GM23338 (cell line): ENCODE measurements around the gene GDPD2. TPM values are rescaled to one million over a fixed set of nuclear protein-coding genes. Genes with fewer than 3 reads are reported as not detected.

Experiments used
- ATAC-seq: fragments of 200-7000 bp; cut with Tn5 transposase; 3 replicates; pipeline ENCODE4 v1.9.1; 2020
- DNase-seq: peaks from one replicate; pipeline ENCODE4 v3.0.0-alpha.2; 2015; ENCODE audit warnings: low spot score
- H2AFZ ChIP-seq: fragments of 200-600 bp; sonication (generic); 2 replicates; pipeline ENCODE4 v1.8.0; 2016; ENCODE audit warnings: antibody characterized with exemption, mild to moderate bottlenecking, moderate library complexity
- H3F3A ChIP-seq: fragments of 200-600 bp; sonication (generic); replicated peaks from 2 replicates; pipeline ENCODE4 v1.8.0; 2017; ENCODE audit warnings: antibody characterized with exemption, mixed run types, low read depth
- H3K27ac ChIP-seq: fragments of 200-600 bp; sonication (generic); 2 replicates; pipeline ENCODE4 v1.6.1; 2016; ENCODE audit warnings: low read depth
- H3K27me3 ChIP-seq: fragments of 200-600 bp; sonication (generic); 2 replicates; pipeline ENCODE4 v1.8.0; 2016; ENCODE audit warnings: mild to moderate bottlenecking, mixed run types, moderate library complexity; ENCODE audit not compliant: insufficient read depth
- H3K36me3 ChIP-seq: fragments of 200-600 bp; sonication (generic); 2 replicates; pipeline ENCODE4 v1.8.0; 2016; ENCODE audit warnings: mild to moderate bottlenecking; ENCODE audit not compliant: insufficient read depth
- H3K4me1 ChIP-seq: fragments of 200-600 bp; sonication (generic); 2 replicates; pipeline ENCODE4 v1.8.0; 2016; ENCODE audit warnings: mild to moderate bottlenecking, moderate library complexity; ENCODE audit not compliant: insufficient read depth
- H3K4me2 ChIP-seq: fragments of 200-600 bp; sonication (generic); 2 replicates; pipeline ENCODE4 v1.7.1; 2017; ENCODE audit warnings: mixed run types
- H3K4me3 ChIP-seq: fragments of 200-600 bp; sonication (generic); 2 replicates; pipeline ENCODE4 v1.6.1; 2016; ENCODE audit warnings: mixed run types
- H3K79me2 ChIP-seq: fragments of 200-600 bp; sonication (generic); replicated peaks from 2 replicates; pipeline ENCODE4 v1.8.0; 2017; ENCODE audit warnings: mild to moderate bottlenecking; ENCODE audit not compliant: insufficient read depth
- H3K9me2 ChIP-seq: fragments of 200-600 bp; sonication (generic); 2 replicates; pipeline ENCODE4 v1.8.0; 2017; ENCODE audit not compliant: insufficient read depth
- H4K20me1 ChIP-seq: fragments of 200-600 bp; sonication (generic); replicated peaks from 2 replicates; pipeline ENCODE4 v1.8.0; 2017; ENCODE audit warnings: mild to moderate bottlenecking; ENCODE audit not compliant: insufficient read depth
- H3K27ac Mint-ChIP-seq: 2 replicates; pipeline ENCODE4 v1.8.0; 2020; ENCODE audit warnings: inconsistent platforms, mild to moderate bottlenecking, moderate library complexity, mixed read lengths
- H3K27me3 Mint-ChIP-seq: 3 replicates; pipeline ENCODE4 v1.8.0; 2022; ENCODE audit warnings: low read depth, mild to moderate bottlenecking, moderate library complexity, mixed read lengths, inconsistent platforms; ENCODE audit not compliant: insufficient read depth, poor library complexity
- H3K36me3 Mint-ChIP-seq: 3 replicates; pipeline ENCODE4 v1.8.0; 2021; ENCODE audit warnings: low read depth, mild to moderate bottlenecking, inconsistent platforms, moderate library complexity, mixed read lengths
- H3K4me1 Mint-ChIP-seq: 3 replicates; pipeline ENCODE4 v1.8.0; 2020; ENCODE audit warnings: mild to moderate bottlenecking, inconsistent platforms, mixed read lengths
- H3K4me3 Mint-ChIP-seq: 3 replicates; pipeline ENCODE4 v1.8.0; 2021; ENCODE audit warnings: moderate library complexity, mild to moderate bottlenecking, inconsistent platforms, mixed read lengths
- H3K9me3 Mint-ChIP-seq: 3 replicates; pipeline ENCODE4 v1.8.0; 2020; ENCODE audit warnings: moderate library complexity, mild to moderate bottlenecking, inconsistent platforms, mixed read lengths
- CTCF ChIP-seq, 2 experiments: fragments of 200-600 bp in 1 of 2; sonication (generic) in 1 of 2; conservative IDR thresholded peaks; 2 replicates each; pipeline versions ENCODE4 v1.5.1 to v1.6.1; 2016 to 2017; ENCODE audit warnings: antibody characterized with exemption in 2 of 2, low read depth in 2 of 2, mild to moderate bottlenecking in 2 of 2, moderate library complexity in 1 of 2
- EZH2 ChIP-seq: fragments of 200-600 bp; sonication (generic); IDR thresholded peaks from one replicate; pipeline ENCODE4 v1.8.0; 2017; ENCODE audit warnings: antibody characterized with exemption, mild to moderate bottlenecking, low read depth; ENCODE audit not compliant: unreplicated experiment
- EZH2phosphoT487 ChIP-seq: fragments of 200-600 bp; sonication (generic); IDR thresholded peaks from one replicate; pipeline ENCODE4 v1.8.1; 2018; ENCODE audit warnings: antibody characterized with exemption; ENCODE audit not compliant: unreplicated experiment
- JUNB ChIP-seq: IDR thresholded peaks from one replicate; pipeline ENCODE4 v1.6.1; 2016; ENCODE audit warnings: antibody characterized with exemption; ENCODE audit not compliant: unreplicated experiment
- NANOG ChIP-seq: IDR thresholded peaks from 2 replicates; pipeline ENCODE4 v1.6.1; 2016; ENCODE audit warnings: antibody characterized with exemption, borderline replicate concordance
- POLR2AphosphoS5 ChIP-seq: IDR thresholded peaks from 2 replicates; pipeline ENCODE4 v1.6.1; 2016; ENCODE audit warnings: antibody characterized with exemption, low read depth
- ZNF114 ChIP-seq: fragments of 250-450 bp; sonication (Bioruptor Pico); IDR thresholded peaks from 2 replicates; pipeline ENCODE4 v1.5.0; 2020; ENCODE audit warnings: mild to moderate bottlenecking, moderate library complexity
- polyA plus RNA-seq: library from polyadenylated mRNA; unstranded; fragments of >200 nt; fragmentation: Nextera tagmentation; extraction: Ambion mirVana; gene quantifications from 2 replicates; pipeline ENCODE4 v1.2.1, GENCODE V29; 2016
- total RNA-seq: library from RNA; depleted of rRNA; stranded (reverse); fragments of >200 nt; shearing (Covaris generic); gene quantifications from 2 replicates; pipeline ENCODE4 v1.2.3, GENCODE V29; 2014
- TF ChIP-seq, protein P1 (sequence below): IDR thresholded peaks from one replicate; pipeline ENCODE4 v1.6.1; 2018; ENCODE audit warnings: antibody characterized with exemption; ENCODE audit not compliant: unreplicated experiment

Gene GDPD2
- total and polyA plus RNA-seq, 2 experiments from 2014 or later, result 5.2 to 11.3 TPM

DNA sequence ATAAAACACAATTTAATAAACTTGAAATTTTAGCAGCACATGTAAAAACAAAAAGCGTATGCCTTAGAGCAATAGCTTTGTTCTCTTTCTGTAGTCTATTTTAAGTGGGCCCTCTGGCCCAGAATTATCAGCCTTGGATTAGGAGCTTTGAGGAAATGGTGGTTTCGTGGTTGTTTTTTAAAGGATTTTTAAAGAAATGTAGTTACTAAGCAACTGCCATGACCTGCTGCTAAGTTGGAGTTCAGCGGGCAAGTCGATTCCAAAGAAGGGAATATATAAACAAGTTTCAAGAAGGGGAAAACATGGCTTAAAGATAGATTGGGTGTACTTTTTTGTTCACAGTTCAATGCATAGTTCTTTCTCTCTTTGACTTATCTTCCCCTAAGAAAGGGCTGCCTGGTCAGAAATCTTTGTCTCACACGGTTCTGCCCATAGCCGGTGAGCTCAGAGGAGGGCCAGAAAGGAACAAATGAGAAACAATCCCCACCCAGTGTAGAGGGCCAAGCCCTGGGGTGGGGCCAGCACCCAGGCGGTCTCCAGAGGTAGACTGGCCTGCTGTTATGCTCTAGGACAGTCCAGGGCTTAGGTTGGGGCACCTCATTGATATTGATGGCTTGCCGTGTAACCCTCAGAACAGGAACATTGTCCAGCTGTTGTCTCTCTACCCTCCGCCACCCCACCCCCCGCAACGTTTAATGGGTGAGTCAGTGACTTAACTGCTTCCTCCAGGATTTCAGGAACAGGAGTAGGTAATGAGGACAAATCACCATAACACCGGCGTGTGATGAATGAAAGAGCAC is 54.0 kb downstream of the GDPD2 start:
- 0 out of 2 replicates have a peak, but pooled peaks have one; percentile 13 for TF ChIP-seq NANOG
- no peak for TF ChIP-seq EZH2phosphoT487
- Histone ChIP-seq H3K9me2 (no peaks in the 10 kb centered on the region), H4K20me1 (peaks cover 6% of the 10 kb centered on the region), H3K4me2 (peak overlapping the region; percentile 70), H3K27ac (peak overlapping the region; percentile 95), H3K27me3 (no peaks in the 10 kb centered on the region), H2AFZ (no peak overlapping the region), H3K36me3 (0 out of 2 replicates have a peak, but pooled peaks cover 4% of the 10 kb centered on the region), H3K4me1 (peaks cover 80% of the 10 kb centered on the region), H3F3A (no peaks in the 10 kb centered on the region; the same call in 1 of the 2 replicates), H3K4me3 (peak overlapping the region; percentile 41), H3K79me2 (peaks cover 65% of the 10 kb centered on the region)
- no peaks in the 10 kb centered on the region for H3K9me3 Mint-ChIP-seq
- H3K4me3 Mint-ChIP-seq, result peak overlapping the region; percentile 59
- H3K27me3 Mint-ChIP-seq, result peaks cover 9% of the 10 kb centered on the region
- ATAC-seq (peak; percentile 51), DNase-seq (peak; percentile 59)
- H3K36me3 Mint-ChIP-seq, result peaks cover 27% of the 10 kb centered on the region
- peaks cover 87% of the 10 kb centered on the region for H3K4me1 Mint-ChIP-seq
- peak overlapping the region; percentile 96 for H3K27ac Mint-ChIP-seq

DNA sequence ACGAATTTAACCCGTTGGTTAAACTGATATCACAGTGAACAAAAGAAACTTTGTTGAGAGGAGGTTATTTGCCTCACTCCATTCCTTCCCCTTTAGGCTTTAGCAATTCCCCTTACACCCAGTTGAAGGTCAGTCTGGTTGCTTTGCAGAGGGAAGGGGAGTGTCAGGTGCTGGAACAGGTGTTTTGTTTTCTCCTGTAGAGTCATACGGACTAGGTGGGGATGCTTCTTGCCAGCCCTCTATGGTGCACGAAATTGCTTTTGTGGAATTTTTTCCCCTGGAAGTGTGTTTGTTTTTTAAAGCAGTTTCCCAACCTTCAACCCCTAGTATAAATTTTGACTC is 54.6 kb downstream of the GDPD2 start:
- Histone ChIP-seq H3K36me3 (0 out of 2 replicates have a peak, but pooled peaks cover 4% of the 10 kb centered on the region), H3K79me2 (peaks cover 67% of the 10 kb centered on the region), H3K4me2 (peak overlapping the region; percentile 70), H3K9me2 (no peaks in the 10 kb centered on the region), H3F3A (no peaks in the 10 kb centered on the region; the same call in 1 of the 2 replicates), H3K4me3 (peak overlapping the region; percentile 41), H4K20me1 (peaks cover 6% of the 10 kb centered on the region), H3K27ac (peak overlapping the region; percentile 95; the same call in 1 of the 2 replicates), H3K4me1 (peaks cover 75% of the 10 kb centered on the region), H2AFZ (no peak overlapping the region), H3K27me3 (no peaks in the 10 kb centered on the region)
- Mint-ChIP-seq H3K4me1 (peaks cover 82% of the 10 kb centered on the region), H3K27me3 (peaks cover 7% of the 10 kb centered on the region), H3K27ac (peak overlapping the region; percentile 56; the same call in 1 of the 2 replicates), H3K9me3 (no peaks in the 10 kb centered on the region), H3K36me3 (peaks cover 28% of the 10 kb centered on the region), H3K4me3 (peak overlapping the region; percentile 59)
- DNase-seq (no peak), ATAC-seq (peak; percentile 28)
- TF ChIP-seq EZH2 (no peak), CTCF (conservative IDR thresholded peaks at IDR 0.05; ENCODE audit: low read depth in 2 of 2) (no peak), NANOG (no peak), ZNF114 (no peak), EZH2phosphoT487 (no peak), JUNB (no peak), POLR2AphosphoS5 (no peak)
- TF ChIP-seq, protein P1, sequence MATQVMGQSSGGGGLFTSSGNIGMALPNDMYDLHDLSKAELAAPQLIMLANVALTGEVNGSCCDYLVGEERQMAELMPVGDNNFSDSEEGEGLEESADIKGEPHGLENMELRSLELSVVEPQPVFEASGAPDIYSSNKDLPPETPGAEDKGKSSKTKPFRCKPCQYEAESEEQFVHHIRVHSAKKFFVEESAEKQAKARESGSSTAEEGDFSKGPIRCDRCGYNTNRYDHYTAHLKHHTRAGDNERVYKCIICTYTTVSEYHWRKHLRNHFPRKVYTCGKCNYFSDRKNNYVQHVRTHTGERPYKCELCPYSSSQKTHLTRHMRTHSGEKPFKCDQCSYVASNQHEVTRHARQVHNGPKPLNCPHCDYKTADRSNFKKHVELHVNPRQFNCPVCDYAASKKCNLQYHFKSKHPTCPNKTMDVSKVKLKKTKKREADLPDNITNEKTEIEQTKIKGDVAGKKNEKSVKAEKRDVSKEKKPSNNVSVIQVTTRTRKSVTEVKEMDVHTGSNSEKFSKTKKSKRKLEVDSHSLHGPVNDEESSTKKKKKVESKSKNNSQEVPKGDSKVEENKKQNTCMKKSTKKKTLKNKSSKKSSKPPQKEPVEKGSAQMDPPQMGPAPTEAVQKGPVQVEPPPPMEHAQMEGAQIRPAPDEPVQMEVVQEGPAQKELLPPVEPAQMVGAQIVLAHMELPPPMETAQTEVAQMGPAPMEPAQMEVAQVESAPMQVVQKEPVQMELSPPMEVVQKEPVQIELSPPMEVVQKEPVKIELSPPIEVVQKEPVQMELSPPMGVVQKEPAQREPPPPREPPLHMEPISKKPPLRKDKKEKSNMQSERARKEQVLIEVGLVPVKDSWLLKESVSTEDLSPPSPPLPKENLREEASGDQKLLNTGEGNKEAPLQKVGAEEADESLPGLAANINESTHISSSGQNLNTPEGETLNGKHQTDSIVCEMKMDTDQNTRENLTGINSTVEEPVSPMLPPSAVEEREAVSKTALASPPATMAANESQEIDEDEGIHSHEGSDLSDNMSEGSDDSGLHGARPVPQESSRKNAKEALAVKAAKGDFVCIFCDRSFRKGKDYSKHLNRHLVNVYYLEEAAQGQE, result no peak
